K562 (cell line): Measurements from ENCODE around the gene RAMAC. TPM values are rescaled to one million over a fixed set of nuclear protein-coding genes. Genes with fewer than 3 reads are reported as not detected.

ENCODE experiments used
- ATAC-seq: fragments of 200-7000 bp; cut with Tn5 transposase; 3 replicates; pipeline ENCODE4 v1.9.1; 2020; ENCODE audit warnings: moderate library complexity
- BruUV-seq: library from RNA; stranded (reverse); fragments of 400-500 nt; replicated peaks from 2 replicates; lab custom pipeline; 2021; lab: Mats Ljungman, UMichigan
- CTCF ChIA-PET: fragments of 300-600 bp; formaldehyde crosslinking; extraction: SDS; loops from one replicate; lab custom pipeline; 2021; ENCODE audit warnings: low intra/inter-chr PET ratio; lab: Yijun Ruan, JAX
- POLR2A ChIA-PET: fragments of 300-600, 350-650 bp; sonication (Branson Sonifier 250); formaldehyde crosslinking; extraction: SDS; loops from one replicate; lab custom pipeline; 2021; ENCODE audit warnings: antibody characterized with exemption, inconsistent platforms; lab: Yijun Ruan, JAX
- DNase-seq, 4 experiments: peaks; one replicate each; pipeline versions ENCODE4 v3.0.0 to v3.0.0-alpha.2; 2011 to 2018; ENCODE audit warnings: low spot score in 3 of 4, mixed read lengths in 3 of 4; ENCODE audit errors: extremely low read depth in 1 of 4
- FAIRE-seq: peaks from 2 replicates; lab custom pipeline; 2011; peaks lifted over from hg19 to GRCh38; lab: Jason Lieb, UNC
- H2AFZ ChIP-seq: 2 replicates; pipeline ENCODE4 v1.6.0; 2011; ENCODE audit warnings: low read depth, low read length, control low read depth, inconsistent platforms
- H3K27ac ChIP-seq: fragments of 200-600 bp; 3 replicates; pipeline ENCODE4 v1.8.0; 2011; ENCODE audit warnings: low read depth, mild to moderate bottlenecking, control low read depth, inconsistent platforms, low read length, moderate library complexity, mixed read lengths; ENCODE audit errors: extremely low read depth
- H3K27me3 ChIP-seq, 2 experiments: fragments of 300-600 bp in 1 of 2; 2 replicates in 1 of 2; 3 replicates in 1 of 2; pipeline versions ENCODE4 v1.6.0 to v1.8.0; 2011; ENCODE audit warnings: inconsistent platforms in 2 of 2, low read length in 2 of 2, mild to moderate bottlenecking in 1 of 2, mixed read lengths in 1 of 2, moderate library complexity in 1 of 2; ENCODE audit not compliant: control insufficient read depth in 2 of 2, insufficient read depth in 2 of 2
- H3K36me3 ChIP-seq: fragments of 300-600 bp; 3 replicates; pipeline ENCODE4 v1.8.0; 2011; ENCODE audit warnings: mild to moderate bottlenecking, low read length, inconsistent platforms; ENCODE audit not compliant: control insufficient read depth, insufficient read depth
- H3K4me1 ChIP-seq, 2 experiments: fragments of 200-600 bp in 1 of 2; replicated peaks in 1 of 2; 2 replicates in 1 of 2; 3 replicates in 1 of 2; pipeline versions ENCODE4 v1.5.1 to v1.8.0; 2011; ENCODE audit warnings: inconsistent platforms in 2 of 2, low read length in 2 of 2, mild to moderate bottlenecking in 1 of 2, mixed read lengths in 1 of 2, moderate library complexity in 1 of 2; ENCODE audit not compliant: control insufficient read depth in 2 of 2, insufficient read depth in 2 of 2
- H3K4me2 ChIP-seq: 2 replicates; pipeline ENCODE4 v1.6.1; 2011; ENCODE audit warnings: low read length, control low read depth, inconsistent platforms, mixed read lengths; ENCODE audit not compliant: insufficient read depth
- H3K4me3 ChIP-seq: fragments of 200-600 bp; sonication (generic), shearing (Covaris generic); 2 replicates; pipeline ENCODE4 v1.5.1; 2016; ENCODE audit warnings: control low read depth, inconsistent platforms
- H3K79me2 ChIP-seq: fragments of 200-600 bp; 3 replicates; pipeline ENCODE4 v1.8.0; 2011; ENCODE audit warnings: low read length, inconsistent platforms; ENCODE audit not compliant: control insufficient read depth, insufficient read depth
- H3K9ac ChIP-seq, 2 experiments: 2 replicates each; pipeline versions ENCODE4 v1.6.0 to v1.6.1; 2011; ENCODE audit warnings: low read depth in 2 of 2, low read length in 2 of 2, control low read depth in 1 of 2, inconsistent platforms in 1 of 2, mild to moderate bottlenecking in 1 of 2, mixed read lengths in 1 of 2; ENCODE audit not compliant: insufficient read depth in 1 of 2
- H3K9me1 ChIP-seq: one replicate; pipeline ENCODE4 v1.6.0; 2011; ENCODE audit warnings: inconsistent platforms, mild to moderate bottlenecking, low read length, moderate library complexity; ENCODE audit not compliant: control insufficient read depth, insufficient read depth
- H3K9me3 ChIP-seq: replicated peaks from 2 replicates; pipeline ENCODE4 v1.5.1; 2011; ENCODE audit warnings: low read depth, low read length, inconsistent platforms; ENCODE audit not compliant: control insufficient read depth, insufficient read depth
- H4K20me1 ChIP-seq: replicated peaks from 2 replicates; pipeline ENCODE4 v1.6.1; 2011; ENCODE audit warnings: low read length, inconsistent platforms, mixed read lengths; ENCODE audit not compliant: control insufficient read depth, insufficient read depth
- BRCA1 ChIP-seq, 2 experiments: fragments of 450-650 bp in 1 of 2; sonication (generic) in 1 of 2; formaldehyde crosslinking in 1 of 2; IDR thresholded peaks; 2 replicates each; pipeline versions ENCODE4 v1.5.0 to v1.6.1; 2017 to 2020; ENCODE audit warnings: mild to moderate bottlenecking in 1 of 2, missing genetic modification reagents in 1 of 2
- FOXM1 ChIP-seq, 2 experiments: fragments of 450-650 bp in 1 of 2; sonication (generic) in 1 of 2; formaldehyde crosslinking in 1 of 2; IDR thresholded peaks; 2 replicates each; pipeline versions ENCODE4 v1.6.1 to v1.9.0; 2017 to 2022; ENCODE audit warnings: low read depth in 2 of 2, mild to moderate bottlenecking in 2 of 2, missing genetic modification reagents in 1 of 2, moderate library complexity in 1 of 2
- FOXP1 ChIP-seq: sonication (generic); formaldehyde crosslinking; IDR thresholded peaks from 2 replicates; pipeline ENCODE4 v1.8.0; 2022; ENCODE audit warnings: mild to moderate bottlenecking, missing genetic modification reagents
- NRF1 ChIP-seq, 2 experiments: fragments of 450-650 bp; IDR thresholded peaks in 1 of 2; conservative IDR thresholded peaks in 1 of 2; 2 replicates each; pipeline ENCODE4 v1.6.1; 2014; ENCODE audit warnings: mild to moderate bottlenecking in 2 of 2
- PHF8 ChIP-seq: fragments of 200-600 bp; sonication (generic); IDR thresholded peaks from 2 replicates; pipeline ENCODE4 v1.6.1; 2012; ENCODE audit warnings: mixed run types, mild to moderate bottlenecking, inconsistent platforms, low read length, moderate library complexity, borderline replicate concordance
- RBM14 ChIP-seq: fragments of 200-400 bp; formaldehyde crosslinking; IDR thresholded peaks from 2 replicates; pipeline ENCODE4 v1.6.1; 2018; ENCODE audit warnings: low read depth, mild to moderate bottlenecking, low read length, moderate library complexity, borderline replicate concordance; ENCODE audit not compliant: insufficient read depth
- SMAD2 ChIP-seq: fragments of 150-350 bp; IDR thresholded peaks from 2 replicates; pipeline ENCODE4 v1.6.1; 2014; ENCODE audit warnings: low read depth, mild to moderate bottlenecking, low read length
- ZBTB7A ChIP-seq: IDR thresholded peaks from 2 replicates; pipeline ENCODE4 v1.6.1; 2011; ENCODE audit warnings: low read depth, mild to moderate bottlenecking, low read length, moderate library complexity, borderline replicate concordance; ENCODE audit not compliant: control insufficient read depth
- ZNF124 ChIP-seq: sonication (generic); formaldehyde crosslinking; IDR thresholded peaks from 2 replicates; pipeline ENCODE4 v1.8.1; 2022; ENCODE audit warnings: missing genetic modification reagents
- ZNF133 ChIP-seq: fragments of 250-450 bp; sonication (Bioruptor Pico); IDR thresholded peaks from 2 replicates; pipeline ENCODE4 v1.4.0; 2020; ENCODE audit warnings: mild to moderate bottlenecking
- ZNF23 ChIP-seq: fragments of 250-450 bp; sonication (Bioruptor Pico); IDR thresholded peaks from 2 replicates; pipeline ENCODE4 v1.4.0; 2020; ENCODE audit warnings: mild to moderate bottlenecking
- ZNF695 ChIP-seq: fragments of 450-650 bp; formaldehyde crosslinking; IDR thresholded peaks from 2 replicates; pipeline ENCODE4 v1.4.0; 2020; ENCODE audit warnings: mild to moderate bottlenecking, moderate library complexity
- ZNF778 ChIP-seq: fragments of 450-650 bp; formaldehyde crosslinking; IDR thresholded peaks from 2 replicates; pipeline ENCODE4 v1.4.0; 2020; ENCODE audit warnings: mild to moderate bottlenecking, moderate library complexity
- WGBS: fragments of 100-300 bp; shearing (Covaris generic); methylation state at CpG from one replicate; pipeline ENCODE4 v1.1.6; 2016; ENCODE audit warnings: low coverage, mixed read lengths; ENCODE audit not compliant: insufficient coverage; ENCODE audit errors: missing lambda C conversion rate; 5-methylcytosine and 5-hydroxymethylcytosine counted together
- in situ Hi-C: fragments of 300-500 bp; cut with MboI; formaldehyde crosslinking; loops from 4 replicates; pipeline ENCODE4 v1.15.0; 2018; ENCODE audit warnings: inconsistent platforms, mixed read lengths
- intact Hi-C: fragments of 100-400 bp; cut with micrococcal nuclease; formaldehyde crosslinking; loops from 2 replicates; pipeline ENCODE4 v1.14.2; 2022
- polyA plus RNA-seq, 8 experiments: library from polyadenylated mRNA; depleted of rRNA in 4 of 8; stranded (reverse) in 5 of 8; unstranded in 3 of 8; fragments of >200 nt; fragmentation: Nextera tagmentation in 2 of 8; fragmentation: Illumina TruSeq in 1 of 8; extraction: Ambion mirVana in 2 of 8; extraction: Trizol in 1 of 8; gene quantifications; 2 replicates each; pipeline versions ENCODE4 v1.2.1 to v1.2.3, GENCODE V29; 2011 to 2014; ENCODE audit warnings: inconsistent platforms in 1 of 8, missing spikeins in 1 of 8
- total RNA-seq, 7 experiments: library from RNA; depleted of rRNA in 6 of 7; stranded (reverse); fragments of >200 nt in 6 of 7; fragmentation: Illumina TruSeq in 2 of 7; extraction: Trizol in 2 of 7; gene quantifications; 2 replicates each; pipeline versions ENCODE4 v1.2.1 to v1.2.3, GENCODE V29; 2011 to 2021; ENCODE audit warnings: low replicate concordance in 1 of 7
- TF ChIP-seq, protein P1 (sequence below): IDR thresholded peaks from 2 replicates; pipeline ENCODE4 v1.6.1; 2011; ENCODE audit not compliant: insufficient read length; ENCODE audit errors: extremely low read depth

RAMAC gene
- total and polyA plus RNA-seq, 9 of the 15 experiments (the other 6 are each of a cell fraction or from before 2014, with no cell fraction given) = 26.9 to 108 (median 38.4) TPM

DNA sequence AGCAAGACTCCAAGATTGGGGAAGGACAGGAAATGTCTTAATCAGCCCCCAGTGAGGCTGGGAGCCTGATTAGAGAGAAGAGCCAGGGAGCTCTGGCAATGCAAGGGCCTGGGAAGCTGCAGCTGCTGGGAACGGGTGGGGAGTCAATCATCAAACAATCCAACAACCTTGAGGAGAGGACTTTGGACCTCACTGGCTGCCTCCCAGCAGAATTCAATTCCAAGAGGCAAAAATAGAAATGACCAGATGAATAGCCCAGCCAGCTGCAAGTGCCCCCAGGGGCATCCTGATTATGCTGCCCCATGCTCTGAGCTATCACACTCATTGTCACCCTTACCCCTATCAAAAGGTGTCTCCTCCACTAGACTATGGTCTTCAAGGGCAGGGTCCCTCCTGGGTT is 27.4 kb upstream of the RAMAC start:
- POLR2A ChIA-PET = interaction anchor here (1.1 to 2.5 kb wide), 3 partner anchors 10 to 36 kb away, joined by 3 to 7 read pairs (median 4); no protein-coding TSS in a partner anchor
- Histone ChIP-seq H3K36me3 (no peaks in the 10 kb centered on the region), H3K9me3 (no peaks in the 10 kb centered on the region), H3K9ac (no peak overlapping the region), H3K79me2 (no peaks in the 10 kb centered on the region), H3K9me1 (no peaks in the 10 kb centered on the region), H4K20me1 (no peaks in the 10 kb centered on the region; the same call in 1 of the 2 replicates), H3K27ac (no peak overlapping the region), H3K4me1 (no peaks in the 10 kb centered on the region), H3K4me2 (no peak overlapping the region), H3K4me3 (no peak overlapping the region), H3K27me3 (peaks cover 31 to 47% of the 10 kb centered on the region in 2 experiments), H2AFZ (no peak overlapping the region)
- TF ChIP-seq ZNF124 (CRISPR knock-in tag) = no peak
- TF ChIP-seq ZNF23 = no peak
- TF ChIP-seq SMAD2 = no peak
- no peak for TF ChIP-seq ZNF778
- no peak for TF ChIP-seq NRF1 (conservative IDR thresholded peaks at IDR 0.05 in 1 of 2, IDR thresholded peaks at IDR 0.05 in 1 of 2)
- no peak for TF ChIP-seq PHF8
- no peak for TF ChIP-seq ZNF695 (CRISPR knock-in tag)
- no peak for TF ChIP-seq BRCA1 (IDR thresholded peaks at IDR 0.05)
- TF ChIP-seq BRCA1 (CRISPR knock-in tag; IDR thresholded peaks at IDR 0.05) = no peak
- TF ChIP-seq ZBTB7A = no peak
- TF ChIP-seq, protein P1, sequence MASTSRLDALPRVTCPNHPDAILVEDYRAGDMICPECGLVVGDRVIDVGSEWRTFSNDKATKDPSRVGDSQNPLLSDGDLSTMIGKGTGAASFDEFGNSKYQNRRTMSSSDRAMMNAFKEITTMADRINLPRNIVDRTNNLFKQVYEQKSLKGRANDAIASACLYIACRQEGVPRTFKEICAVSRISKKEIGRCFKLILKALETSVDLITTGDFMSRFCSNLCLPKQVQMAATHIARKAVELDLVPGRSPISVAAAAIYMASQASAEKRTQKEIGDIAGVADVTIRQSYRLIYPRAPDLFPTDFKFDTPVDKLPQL = no peak
- no peak for TF ChIP-seq FOXP1 (CRISPR knock-in tag)
- no peak for TF ChIP-seq FOXM1 (IDR thresholded peaks at IDR 0.05; ENCODE audit: low read depth)
- no peak for TF ChIP-seq FOXM1 (CRISPR knock-in tag; IDR thresholded peaks at IDR 0.05; ENCODE audit: low read depth)
- TF ChIP-seq RBM14 = no peak
- TF ChIP-seq ZNF133 (CRISPR knock-in tag) = no peak
- DNase-seq (no peak), ATAC-seq (no peak), FAIRE-seq (no peak)
- intact Hi-C loops = no loop called here
- WGBS = 17% methylated on average over 1 of the region's 1 CpG
- CTCF ChIA-PET = no interaction called here
- BruUV-seq = no TSS peak
- in situ Hi-C loops = no loop called here
